SK-N-SH treated with all-trans-retinoic acid at 6 μM for 48 hours (cell line): ENCODE measurements around the gene CHI3L1.

Source experiments
- TF ChIP-seq, protein P1 (sequence below): fragments of 250-450 bp; sonication (Bioruptor Pico); IDR thresholded peaks from 2 replicates; pipeline ENCODE4 v1.5.1; 2020; ENCODE audit warnings: low read depth, mild to moderate bottlenecking, moderate library complexity
- TF ChIP-seq, protein P2 (sequence below): fragments of 250-450 bp; sonication (Bioruptor Pico); IDR thresholded peaks from 2 replicates; pipeline ENCODE4 v1.5.1; 2021; ENCODE audit warnings: mild to moderate bottlenecking, moderate library complexity

DNA sequence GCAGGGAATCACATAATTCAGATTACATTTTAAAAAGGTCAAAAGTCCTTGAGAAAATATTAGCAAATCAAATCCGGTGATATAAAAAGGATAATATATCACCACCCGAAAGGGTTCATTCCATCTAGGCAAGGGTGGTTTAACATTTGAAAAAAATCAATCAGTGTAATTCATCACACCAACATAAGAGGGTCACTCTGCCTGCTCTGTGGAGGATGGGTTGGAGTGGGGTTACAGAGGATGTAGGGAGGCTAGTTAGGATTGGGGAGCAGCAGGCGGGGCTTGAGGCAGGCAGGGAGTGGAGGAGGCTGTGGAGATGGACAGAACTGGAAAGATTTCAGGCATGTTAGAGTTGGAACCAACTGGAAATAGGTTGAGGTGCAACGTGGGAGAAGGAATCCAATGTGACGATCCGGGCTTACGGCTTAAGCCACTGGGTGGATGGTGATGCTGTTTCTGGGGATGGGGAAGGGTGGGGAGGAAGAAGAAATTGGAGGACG lies 46.5 kb downstream of the CHI3L1 start:
- TF ChIP-seq, protein P1, sequence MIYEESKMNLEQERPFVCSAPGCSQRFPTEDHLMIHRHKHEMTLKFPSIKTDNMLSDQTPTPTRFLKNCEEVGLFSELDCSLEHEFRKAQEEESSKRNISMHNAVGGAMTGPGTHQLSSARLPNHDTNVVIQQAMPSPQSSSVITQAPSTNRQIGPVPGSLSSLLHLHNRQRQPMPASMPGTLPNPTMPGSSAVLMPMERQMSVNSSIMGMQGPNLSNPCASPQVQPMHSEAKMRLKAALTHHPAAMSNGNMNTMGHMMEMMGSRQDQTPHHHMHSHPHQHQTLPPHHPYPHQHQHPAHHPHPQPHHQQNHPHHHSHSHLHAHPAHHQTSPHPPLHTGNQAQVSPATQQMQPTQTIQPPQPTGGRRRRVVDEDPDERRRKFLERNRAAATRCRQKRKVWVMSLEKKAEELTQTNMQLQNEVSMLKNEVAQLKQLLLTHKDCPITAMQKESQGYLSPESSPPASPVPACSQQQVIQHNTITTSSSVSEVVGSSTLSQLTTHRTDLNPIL (CRISPR knock-in tag), result no peak
- TF ChIP-seq, protein P2, sequence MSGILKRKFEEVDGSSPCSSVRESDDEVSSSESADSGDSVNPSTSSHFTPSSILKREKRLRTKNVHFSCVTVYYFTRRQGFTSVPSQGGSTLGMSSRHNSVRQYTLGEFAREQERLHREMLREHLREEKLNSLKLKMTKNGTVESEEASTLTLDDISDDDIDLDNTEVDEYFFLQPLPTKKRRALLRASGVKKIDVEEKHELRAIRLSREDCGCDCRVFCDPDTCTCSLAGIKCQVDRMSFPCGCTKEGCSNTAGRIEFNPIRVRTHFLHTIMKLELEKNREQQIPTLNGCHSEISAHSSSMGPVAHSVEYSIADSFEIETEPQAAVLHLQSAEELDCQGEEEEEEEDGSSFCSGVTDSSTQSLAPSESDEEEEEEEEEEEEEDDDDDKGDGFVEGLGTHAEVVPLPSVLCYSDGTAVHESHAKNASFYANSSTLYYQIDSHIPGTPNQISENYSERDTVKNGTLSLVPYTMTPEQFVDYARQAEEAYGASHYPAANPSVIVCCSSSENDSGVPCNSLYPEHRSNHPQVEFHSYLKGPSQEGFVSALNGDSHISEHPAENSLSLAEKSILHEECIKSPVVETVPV, result no peak
